GM23338 (cell line): ENCODE data around the gene PEPD. TPM values are rescaled to one million over a fixed set of nuclear protein-coding genes. Genes with fewer than 3 reads are reported as not detected.

ENCODE experiments used
- polyA plus RNA-seq: library from polyadenylated mRNA; unstranded; fragments of >200 nt; fragmentation: Nextera tagmentation; extraction: Ambion mirVana; gene quantifications from 2 replicates; pipeline ENCODE4 v1.2.1, GENCODE V29; 2016
- total RNA-seq: library from RNA; depleted of rRNA; stranded (reverse); fragments of >200 nt; shearing (Covaris generic); gene quantifications from 2 replicates; pipeline ENCODE4 v1.2.3, GENCODE V29; 2014
- TF ChIP-seq, protein P1 (sequence below): fragments of 250-450 bp; sonication (Bioruptor Pico); IDR thresholded peaks from 2 replicates; pipeline ENCODE4 v1.5.0; 2020; ENCODE audit warnings: mild to moderate bottlenecking, moderate library complexity
- TF ChIP-seq, protein P2 (sequence below): IDR thresholded peaks from one replicate; pipeline ENCODE4 v1.6.1; 2018; ENCODE audit warnings: antibody characterized with exemption; ENCODE audit not compliant: unreplicated experiment

PEPD gene
- total and polyA plus RNA-seq, 2 experiments from 2014 or later = 81.7 to 89.2 TPM

DNA sequence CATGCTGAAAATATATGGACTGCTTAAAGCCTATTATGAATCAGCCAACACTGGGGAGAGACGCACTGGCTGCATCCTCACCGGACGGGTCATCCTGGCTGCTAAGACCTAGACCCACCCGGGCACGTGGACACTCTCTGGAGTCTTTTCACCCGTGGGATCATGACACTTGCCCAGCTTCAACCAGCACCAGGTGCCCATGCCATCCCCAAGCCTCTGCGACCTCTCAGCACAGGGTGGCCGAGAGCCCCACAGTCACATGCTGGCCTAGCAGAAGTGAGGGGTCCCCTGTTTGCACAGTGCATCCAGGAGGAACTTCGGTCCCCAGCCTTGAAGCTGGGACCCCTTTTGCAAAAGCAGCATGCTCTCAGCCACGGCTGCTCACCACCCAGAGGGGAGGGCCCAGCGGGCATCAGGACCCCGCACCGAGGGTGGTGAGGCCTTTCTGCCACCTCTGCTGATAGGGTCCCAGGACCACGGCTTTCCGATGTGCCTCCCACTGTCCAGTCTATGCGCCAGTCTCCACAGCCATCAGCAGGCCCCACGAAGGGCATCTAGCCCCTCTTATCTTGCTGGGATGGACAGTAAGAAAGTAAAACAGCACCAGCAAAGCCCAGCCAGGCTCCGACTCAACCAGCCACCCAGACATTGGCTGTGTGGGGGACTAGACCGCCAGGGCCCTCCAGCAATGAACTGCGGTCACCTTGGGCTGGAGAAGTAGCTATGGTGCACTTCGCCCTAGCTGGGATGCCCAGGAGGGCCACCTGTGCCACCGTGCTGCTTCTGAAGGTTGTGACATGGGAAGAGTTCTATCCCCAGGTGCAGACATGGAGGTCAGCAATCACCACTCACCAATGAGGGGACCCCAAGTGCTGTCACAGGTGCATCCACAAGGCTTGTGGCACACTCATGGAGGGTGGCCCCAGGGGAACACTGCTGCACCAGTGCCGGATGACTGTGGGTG lies 75.0 kb downstream of the PEPD start (continued):
- TF ChIP-seq, protein P1, sequence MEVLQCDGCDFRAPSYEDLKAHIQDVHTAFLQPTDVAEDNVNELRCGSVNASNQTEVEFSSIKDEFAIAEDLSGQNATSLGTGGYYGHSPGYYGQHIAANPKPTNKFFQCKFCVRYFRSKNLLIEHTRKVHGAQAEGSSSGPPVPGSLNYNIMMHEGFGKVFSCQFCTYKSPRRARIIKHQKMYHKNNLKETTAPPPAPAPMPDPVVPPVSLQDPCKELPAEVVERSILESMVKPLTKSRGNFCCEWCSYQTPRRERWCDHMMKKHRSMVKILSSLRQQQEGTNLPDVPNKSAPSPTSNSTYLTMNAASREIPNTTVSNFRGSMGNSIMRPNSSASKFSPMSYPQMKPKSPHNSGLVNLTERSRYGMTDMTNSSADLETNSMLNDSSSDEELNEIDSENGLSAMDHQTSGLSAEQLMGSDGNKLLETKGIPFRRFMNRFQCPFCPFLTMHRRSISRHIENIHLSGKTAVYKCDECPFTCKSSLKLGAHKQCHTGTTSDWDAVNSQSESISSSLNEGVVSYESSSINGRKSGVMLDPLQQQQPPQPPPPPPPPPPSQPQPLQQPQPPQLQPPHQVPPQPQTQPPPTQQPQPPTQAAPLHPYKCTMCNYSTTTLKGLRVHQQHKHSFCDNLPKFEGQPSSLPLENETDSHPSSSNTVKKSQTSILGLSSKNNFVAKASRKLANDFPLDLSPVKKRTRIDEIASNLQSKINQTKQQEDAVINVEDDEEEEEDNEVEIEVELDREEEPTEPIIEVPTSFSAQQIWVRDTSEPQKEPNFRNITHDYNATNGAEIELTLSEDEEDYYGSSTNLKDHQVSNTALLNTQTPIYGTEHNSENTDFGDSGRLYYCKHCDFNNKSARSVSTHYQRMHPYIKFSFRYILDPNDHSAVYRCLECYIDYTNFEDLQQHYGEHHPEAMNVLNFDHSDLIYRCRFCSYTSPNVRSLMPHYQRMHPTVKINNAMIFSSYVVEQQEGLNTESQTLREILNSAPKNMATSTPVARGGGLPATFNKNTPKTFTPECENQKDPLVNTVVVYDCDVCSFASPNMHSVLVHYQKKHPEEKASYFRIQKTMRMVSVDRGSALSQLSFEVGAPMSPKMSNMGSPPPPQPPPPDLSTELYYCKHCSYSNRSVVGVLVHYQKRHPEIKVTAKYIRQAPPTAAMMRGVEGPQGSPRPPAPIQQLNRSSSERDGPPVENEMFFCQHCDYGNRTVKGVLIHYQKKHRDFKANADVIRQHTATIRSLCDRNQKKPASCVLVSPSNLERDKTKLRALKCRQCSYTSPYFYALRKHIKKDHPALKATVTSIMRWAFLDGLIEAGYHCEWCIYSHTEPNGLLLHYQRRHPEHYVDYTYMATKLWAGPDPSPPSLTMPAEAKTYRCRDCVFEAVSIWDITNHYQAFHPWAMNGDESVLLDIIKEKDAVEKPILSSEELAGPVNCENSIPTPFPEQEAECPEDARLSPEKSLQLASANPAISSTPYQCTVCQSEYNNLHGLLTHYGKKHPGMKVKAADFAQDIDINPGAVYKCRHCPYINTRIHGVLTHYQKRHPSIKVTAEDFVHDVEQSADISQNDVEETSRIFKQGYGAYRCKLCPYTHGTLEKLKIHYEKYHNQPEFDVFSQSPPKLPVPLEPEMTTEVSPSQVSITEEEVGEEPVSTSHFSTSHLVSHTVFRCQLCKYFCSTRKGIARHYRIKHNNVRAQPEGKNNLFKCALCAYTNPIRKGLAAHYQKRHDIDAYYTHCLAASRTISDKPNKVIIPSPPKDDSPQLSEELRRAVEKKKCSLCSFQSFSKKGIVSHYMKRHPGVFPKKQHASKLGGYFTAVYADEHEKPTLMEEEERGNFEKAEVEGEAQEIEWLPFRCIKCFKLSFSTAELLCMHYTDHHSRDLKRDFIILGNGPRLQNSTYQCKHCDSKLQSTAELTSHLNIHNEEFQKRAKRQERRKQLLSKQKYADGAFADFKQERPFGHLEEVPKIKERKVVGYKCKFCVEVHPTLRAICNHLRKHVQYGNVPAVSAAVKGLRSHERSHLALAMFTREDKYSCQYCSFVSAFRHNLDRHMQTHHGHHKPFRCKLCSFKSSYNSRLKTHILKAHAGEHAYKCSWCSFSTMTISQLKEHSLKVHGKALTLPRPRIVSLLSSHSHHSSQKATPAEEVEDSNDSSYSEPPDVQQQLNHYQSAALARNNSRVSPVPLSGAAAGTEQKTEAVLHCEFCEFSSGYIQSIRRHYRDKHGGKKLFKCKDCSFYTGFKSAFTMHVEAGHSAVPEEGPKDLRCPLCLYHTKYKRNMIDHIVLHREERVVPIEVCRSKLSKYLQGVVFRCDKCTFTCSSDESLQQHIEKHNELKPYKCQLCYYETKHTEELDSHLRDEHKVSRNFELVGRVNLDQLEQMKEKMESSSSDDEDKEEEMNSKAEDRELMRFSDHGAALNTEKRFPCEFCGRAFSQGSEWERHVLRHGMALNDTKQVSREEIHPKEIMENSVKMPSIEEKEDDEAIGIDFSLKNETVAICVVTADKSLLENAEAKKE (CRISPR knock-in tag) = no peak
- TF ChIP-seq, protein P2, sequence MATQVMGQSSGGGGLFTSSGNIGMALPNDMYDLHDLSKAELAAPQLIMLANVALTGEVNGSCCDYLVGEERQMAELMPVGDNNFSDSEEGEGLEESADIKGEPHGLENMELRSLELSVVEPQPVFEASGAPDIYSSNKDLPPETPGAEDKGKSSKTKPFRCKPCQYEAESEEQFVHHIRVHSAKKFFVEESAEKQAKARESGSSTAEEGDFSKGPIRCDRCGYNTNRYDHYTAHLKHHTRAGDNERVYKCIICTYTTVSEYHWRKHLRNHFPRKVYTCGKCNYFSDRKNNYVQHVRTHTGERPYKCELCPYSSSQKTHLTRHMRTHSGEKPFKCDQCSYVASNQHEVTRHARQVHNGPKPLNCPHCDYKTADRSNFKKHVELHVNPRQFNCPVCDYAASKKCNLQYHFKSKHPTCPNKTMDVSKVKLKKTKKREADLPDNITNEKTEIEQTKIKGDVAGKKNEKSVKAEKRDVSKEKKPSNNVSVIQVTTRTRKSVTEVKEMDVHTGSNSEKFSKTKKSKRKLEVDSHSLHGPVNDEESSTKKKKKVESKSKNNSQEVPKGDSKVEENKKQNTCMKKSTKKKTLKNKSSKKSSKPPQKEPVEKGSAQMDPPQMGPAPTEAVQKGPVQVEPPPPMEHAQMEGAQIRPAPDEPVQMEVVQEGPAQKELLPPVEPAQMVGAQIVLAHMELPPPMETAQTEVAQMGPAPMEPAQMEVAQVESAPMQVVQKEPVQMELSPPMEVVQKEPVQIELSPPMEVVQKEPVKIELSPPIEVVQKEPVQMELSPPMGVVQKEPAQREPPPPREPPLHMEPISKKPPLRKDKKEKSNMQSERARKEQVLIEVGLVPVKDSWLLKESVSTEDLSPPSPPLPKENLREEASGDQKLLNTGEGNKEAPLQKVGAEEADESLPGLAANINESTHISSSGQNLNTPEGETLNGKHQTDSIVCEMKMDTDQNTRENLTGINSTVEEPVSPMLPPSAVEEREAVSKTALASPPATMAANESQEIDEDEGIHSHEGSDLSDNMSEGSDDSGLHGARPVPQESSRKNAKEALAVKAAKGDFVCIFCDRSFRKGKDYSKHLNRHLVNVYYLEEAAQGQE = no peak
